GM21526 (cell line): ENCODE measurements around the gene RRP7A.
"Not testable (repeated sequence)": the region's sequence is repeated elsewhere in the genome, so short reads cannot be mapped to it uniquely, and the experiment has no call there.

Experiments used
- ATAC-seq: cut with Tn5 transposase; IDR thresholded peaks from one replicate; pipeline ENCODE4 v1.9.1; 2021; ENCODE audit warnings: moderate library complexity; ENCODE audit not compliant: unreplicated experiment, low FRiP score

The RRP7A gene

DNA sequence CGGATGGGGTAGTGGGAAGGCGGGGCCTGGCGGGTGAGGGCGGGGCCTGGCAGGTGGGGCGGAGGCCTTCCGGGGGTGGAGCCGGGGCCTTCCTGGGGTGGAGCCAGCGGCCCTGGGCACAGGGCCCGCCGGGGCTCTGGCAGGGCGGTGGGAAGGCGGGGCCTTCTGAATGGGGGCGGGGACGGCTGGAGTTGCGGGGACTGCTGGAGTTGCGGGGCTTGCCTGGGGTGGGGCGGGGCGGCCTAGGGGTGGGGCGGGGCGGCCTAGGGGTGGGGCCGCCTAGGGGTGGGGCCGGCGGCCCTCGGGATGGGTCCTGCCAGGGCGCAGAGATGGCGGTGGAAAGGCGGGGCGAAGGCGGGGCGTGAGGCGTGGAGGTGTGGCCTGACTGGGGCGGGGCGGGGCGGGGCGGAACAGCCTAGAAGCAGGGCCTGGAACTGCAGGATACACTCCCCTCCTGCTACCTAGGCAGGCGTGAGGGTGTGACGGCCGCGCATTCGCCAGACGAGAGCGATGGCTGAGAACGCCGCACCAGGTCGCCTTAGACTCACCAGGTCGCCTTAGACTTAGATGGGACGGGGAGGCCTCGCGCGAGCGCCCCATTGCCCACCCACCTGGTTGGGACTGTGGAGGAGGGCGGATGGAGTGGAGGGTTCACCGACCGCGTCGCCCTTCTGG lies 19.3 kb downstream of the RRP7A start:
- peak; percentile 59 for ATAC-seq

DNA sequence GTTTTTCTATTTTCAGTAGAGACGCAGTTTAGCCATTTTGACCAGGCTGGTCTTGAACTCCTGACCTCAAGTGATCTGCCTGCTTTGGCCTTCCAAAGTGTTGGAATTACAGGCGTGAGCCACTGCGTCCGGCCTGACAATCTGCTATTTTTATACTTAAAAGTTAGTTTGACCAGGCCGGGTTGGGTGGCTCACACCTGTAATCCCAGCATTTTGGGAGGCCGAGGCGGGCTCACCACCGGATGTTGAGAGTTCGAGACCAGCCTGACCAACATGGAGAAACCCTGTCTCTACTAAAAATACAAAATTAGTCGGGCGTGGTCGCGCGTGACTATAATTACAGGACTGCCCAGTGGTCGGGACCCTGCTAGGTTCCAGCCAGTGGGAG lies 19.8 kb downstream of the RRP7A start:
- ATAC-seq: not testable (repeated sequence)

- ATAC-seq: not testable (repeated sequence)
Measured at GRCh38 chr22:42495533-42496141, 24.0 kb downstream of the RRP7A start.

- no peak for ATAC-seq
Measured at GRCh38 chr22:42493393-42493792, 26.2 kb downstream of the RRP7A start.

GRCh38 chr22:42492323-42492690 lies 27.3 kb downstream of the RRP7A start:
- no peak for ATAC-seq

DNA sequence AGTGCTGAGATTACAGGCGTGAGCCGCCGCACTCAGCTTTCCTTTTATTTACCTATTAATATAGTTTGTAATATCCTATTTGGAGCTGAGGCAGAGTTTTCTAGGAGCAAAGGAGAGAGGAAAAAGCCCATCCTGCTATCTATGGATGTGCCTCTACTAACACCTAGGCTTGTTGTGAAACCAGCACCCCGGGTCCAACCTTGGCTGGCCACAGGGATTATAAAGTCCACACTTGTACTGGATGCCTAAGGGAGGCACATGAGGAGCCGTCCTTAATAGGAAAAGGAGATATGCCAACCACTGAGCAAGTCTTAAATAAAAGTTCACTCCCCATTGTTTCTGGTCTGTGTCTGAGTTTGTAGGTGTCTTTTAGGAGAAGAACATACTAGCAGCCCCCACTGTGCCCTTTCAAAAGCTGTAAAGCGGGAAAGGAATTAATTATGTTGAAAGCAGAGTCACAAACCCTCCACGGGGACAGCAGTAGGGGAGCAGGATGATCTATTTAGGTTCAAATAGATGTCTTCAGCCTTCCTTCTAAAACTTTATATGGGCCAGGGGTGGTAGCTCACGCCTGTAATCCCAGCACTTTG lies 29.3 kb downstream of the RRP7A start:
- no peak for ATAC-seq

DNA sequence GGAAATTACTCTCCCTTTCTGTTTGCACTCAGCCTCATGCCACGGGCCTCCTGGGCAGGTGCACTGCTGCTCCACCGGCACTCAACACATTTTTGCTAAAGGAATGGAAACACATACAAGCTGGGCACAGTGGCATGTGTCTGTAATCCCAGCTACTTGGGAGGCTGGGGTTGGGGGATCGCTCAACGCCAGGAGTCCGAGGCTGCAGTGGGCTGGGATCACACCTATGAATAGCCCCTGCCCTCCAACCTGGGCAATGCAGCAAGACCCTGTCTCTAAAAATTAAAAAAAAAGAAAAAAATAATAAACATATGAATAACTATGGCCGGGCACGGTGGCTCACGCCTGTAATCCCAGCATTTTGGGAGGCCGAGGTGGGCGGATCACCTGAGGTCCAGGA lies 30.6 kb downstream of the RRP7A start:
- no peak for ATAC-seq

GRCh38 chr22:42484506-42484905 lies 35.1 kb downstream of the RRP7A start:
- no peak for ATAC-seq

GRCh38 chr22:42483610-42484223 lies 35.9 kb downstream of the RRP7A start:
- not testable (repeated sequence) for ATAC-seq

- no peak for ATAC-seq
Measured at GRCh38 chr22:42475122-42475521, 44.5 kb downstream of the RRP7A start.

DNA sequence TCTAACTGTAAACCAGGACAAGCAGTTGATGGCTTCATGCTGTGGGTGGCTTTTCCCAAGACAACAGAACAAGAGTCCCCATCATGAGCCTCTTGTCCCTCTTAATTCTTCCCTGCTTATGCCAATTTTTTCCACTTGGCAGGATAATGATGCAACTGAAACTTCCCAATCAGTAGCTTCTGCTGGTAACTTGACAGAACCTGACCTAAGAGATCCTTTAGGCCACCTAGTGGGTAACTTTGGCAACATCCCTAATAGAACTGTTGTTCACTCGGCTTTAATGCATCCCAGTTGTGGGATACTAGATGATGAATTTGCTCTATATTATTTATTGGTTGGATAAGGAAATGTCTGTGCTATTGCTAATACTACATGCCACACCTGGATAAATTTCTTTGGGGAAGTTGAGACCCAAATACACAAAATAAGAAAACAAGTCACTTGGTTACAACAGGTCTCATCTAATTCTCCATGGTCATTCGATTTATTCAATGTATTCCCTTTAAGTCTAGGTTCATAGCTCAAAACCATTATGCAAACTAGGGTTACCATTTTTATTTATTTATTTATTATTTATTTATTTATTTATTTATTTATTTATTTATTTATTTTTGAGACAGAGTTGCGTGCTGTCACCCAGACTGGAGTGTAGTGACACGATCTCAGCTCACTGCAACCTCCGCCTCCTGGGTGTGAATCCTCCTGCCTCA lies 46.0 kb downstream of the RRP7A start:
- no peak for ATAC-seq

- ATAC-seq: no peak
Measured at GRCh38 chr22:42472671-42473070, 46.9 kb downstream of the RRP7A start.

DNA sequence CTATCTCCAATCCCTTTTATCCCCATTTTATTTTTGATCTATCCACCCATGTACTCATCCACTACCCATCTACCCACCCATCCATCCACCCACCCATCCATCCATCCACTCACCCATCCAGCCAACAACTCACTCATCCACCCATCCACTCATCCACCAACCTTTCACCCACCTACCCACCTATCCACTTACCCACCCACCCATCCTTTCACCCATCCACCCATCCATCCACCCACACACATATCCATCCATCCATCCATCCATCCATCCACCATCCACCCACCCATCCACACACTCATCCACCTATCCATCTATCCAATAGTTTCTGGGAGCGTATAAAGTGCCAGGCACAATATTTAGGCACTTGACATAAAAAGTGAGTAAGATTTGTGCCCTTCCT lies 48.2 kb downstream of the RRP7A start:
- no peak for ATAC-seq

DNA sequence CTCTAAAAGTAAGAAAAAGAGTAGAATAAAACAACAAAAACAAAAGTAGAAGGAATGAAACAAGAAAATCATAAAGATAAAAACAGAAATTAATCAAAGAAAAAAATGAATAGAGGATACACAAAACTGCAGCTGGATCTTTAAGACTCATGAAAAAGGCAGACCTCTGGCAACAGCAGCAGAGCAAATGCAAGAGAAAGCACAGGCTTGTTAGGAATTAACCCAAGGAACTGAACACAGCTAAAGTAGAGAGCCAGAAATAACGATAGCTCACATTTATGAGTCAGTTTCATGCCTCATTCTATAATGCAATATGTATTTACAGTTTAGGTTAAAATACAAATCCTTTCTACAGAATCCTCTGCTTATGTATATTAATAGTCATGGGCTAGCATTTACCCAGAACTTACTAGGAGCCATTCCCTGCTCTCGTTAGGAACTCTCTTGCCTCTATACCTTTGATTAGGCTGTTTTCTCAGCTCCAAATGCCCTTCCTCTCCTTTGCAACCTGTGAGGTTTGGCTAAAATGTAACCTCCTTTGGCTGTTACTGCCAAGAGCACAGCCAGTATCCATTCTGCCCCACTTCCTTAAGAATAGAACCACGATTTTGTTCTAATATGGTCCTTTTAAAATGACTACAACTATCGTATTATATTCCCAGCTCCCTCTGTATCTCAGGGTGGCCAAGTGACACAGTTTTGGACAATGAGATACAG lies 49.1 kb downstream of the RRP7A start:
- no peak for ATAC-seq

DNA sequence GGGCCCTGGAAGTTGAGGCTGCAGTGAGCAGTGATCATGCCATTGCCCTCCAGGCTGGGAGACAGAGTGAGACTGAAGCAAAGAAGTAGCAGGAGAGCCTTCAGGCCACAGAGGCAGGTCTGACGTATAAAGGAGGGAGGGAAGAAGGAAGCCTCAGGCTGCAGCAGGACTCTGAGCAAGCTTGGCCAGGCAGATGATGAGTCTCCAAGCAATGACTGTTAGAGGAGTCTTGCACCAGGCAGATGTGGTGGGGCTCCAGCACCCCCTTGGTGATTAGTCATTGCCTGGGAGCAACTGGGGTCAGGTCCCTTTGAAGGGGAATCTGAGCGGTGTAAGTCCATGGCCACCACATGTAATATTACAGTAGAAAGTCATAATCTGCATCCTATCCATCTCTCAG lies 50.8 kb downstream of the RRP7A start:
- ATAC-seq: no peak

DNA sequence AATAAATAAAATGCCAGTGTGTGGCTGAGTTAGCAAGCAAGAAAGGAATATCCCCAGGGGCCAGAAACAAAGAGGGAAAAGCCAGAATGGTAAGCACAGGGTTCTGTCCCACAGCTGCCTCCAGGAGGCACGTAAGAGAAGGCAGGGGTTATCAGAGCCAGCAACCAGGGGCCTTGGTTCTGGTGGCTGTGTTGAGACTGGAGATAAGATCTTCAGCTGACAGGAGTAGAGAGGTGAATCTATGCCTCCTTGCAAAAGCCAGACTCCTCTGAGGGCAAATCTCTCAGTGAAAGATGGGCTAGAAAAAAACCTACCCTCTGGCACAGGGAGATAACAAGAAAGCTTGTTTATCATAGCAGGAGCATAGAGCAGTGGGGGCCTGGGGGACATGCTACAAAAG lies 57.6 kb downstream of the RRP7A start:
- ATAC-seq: no peak

GRCh38 chr22:42461511-42461910 lies 58.1 kb downstream of the RRP7A start:
- ATAC-seq: no peak
